ENCODE results near the gene SLC35B2.

DNA sequence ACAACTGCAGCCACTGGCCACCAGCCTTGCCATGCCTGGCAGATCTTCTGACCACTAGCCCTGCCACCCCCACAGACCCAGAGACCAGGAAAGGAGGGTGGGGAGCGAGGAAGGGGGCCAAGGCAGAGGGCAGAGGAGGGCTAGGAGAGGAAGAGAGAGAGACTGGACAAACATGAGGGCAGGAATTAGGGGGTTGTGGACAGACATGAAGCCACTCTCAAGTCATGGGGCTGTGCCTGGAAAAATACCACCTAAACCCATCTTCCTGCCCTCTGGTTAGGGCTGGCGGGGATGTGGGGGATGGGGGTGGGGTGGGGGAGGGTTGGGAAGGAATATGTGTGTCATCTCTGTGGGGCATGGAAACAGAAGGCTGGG is 35.4 kb downstream of the SLC35B2 start:
- TF ChIP-seq POLR2A (IDR thresholded peaks at IDR 0.05) = no peak
- TF ChIP-seq, protein P1, sequence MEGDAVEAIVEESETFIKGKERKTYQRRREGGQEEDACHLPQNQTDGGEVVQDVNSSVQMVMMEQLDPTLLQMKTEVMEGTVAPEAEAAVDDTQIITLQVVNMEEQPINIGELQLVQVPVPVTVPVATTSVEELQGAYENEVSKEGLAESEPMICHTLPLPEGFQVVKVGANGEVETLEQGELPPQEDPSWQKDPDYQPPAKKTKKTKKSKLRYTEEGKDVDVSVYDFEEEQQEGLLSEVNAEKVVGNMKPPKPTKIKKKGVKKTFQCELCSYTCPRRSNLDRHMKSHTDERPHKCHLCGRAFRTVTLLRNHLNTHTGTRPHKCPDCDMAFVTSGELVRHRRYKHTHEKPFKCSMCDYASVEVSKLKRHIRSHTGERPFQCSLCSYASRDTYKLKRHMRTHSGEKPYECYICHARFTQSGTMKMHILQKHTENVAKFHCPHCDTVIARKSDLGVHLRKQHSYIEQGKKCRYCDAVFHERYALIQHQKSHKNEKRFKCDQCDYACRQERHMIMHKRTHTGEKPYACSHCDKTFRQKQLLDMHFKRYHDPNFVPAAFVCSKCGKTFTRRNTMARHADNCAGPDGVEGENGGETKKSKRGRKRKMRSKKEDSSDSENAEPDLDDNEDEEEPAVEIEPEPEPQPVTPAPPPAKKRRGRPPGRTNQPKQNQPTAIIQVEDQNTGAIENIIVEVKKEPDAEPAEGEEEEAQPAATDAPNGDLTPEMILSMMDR (IDR thresholded peaks at IDR 0.05) = no peak
- no peak for TF ChIP-seq POLR2AphosphoS5 (IDR thresholded peaks at IDR 0.05)

Data from breast epithelium (tissue), 3 donors.